Measurements from ENCODE around the gene EP400. TPM values are rescaled to one million over a fixed set of nuclear protein-coding genes. Genes with fewer than 3 reads are reported as not detected.
A peak's percentile ranks its signal among the peaks of the same experiment; 100 is the strongest.
"Not testable (repeated sequence)": the region's sequence is repeated elsewhere in the genome, so short reads cannot be mapped to it uniquely, and the experiment has no call there.

EP400 gene
- total RNA-seq, 1 donor from 2014 or later, result 14.8 TPM

GRCh38 chr12:132027636-132028035 is 77.9 kb downstream of the EP400 start:
- DNase-seq (no peak), ATAC-seq (no peak)
- intact Hi-C loops (cut with micrococcal nuclease), result no loop called here

GRCh38 chr12:132028111-132028510 is 78.4 kb downstream of the EP400 start:
- no peak for DNase-seq
- intact Hi-C loops (cut with micrococcal nuclease), result no loop called here
- no peak for ATAC-seq

- no peak for ATAC-seq
- intact Hi-C loops (cut with micrococcal nuclease), result no loop called here
- no peak for DNase-seq
These were observed 80.0 kb downstream of the EP400 start for GRCh38 chr12:132029503-132030300.

- intact Hi-C loops (cut with micrococcal nuclease), result no loop called here
- ATAC-seq (peak; percentile 94), DNase-seq (peak; percentile 80)
These were observed 80.8 kb downstream of the EP400 start for GRCh38 chr12:132030367-132031038.

DNA sequence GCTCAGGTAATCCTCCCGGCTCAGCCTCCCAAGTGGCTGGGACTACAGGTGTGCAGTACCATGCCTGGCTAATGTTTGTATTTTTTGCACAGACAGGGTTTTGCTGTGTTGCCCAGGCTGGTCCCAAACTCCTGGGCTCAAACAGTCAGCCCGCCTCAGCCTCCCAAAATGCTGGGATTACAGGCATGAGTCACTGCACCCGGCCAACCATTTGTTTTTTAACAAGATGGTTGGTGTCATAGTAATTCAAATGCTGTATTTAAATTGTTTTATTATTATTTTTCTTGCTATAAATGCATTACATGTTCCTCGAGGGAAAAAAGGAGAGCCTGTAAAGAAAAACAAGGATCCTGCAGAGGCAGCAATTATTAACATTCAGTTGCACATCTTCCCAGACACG is 83.9 kb downstream of the EP400 start:
- no peak for ATAC-seq

DNA sequence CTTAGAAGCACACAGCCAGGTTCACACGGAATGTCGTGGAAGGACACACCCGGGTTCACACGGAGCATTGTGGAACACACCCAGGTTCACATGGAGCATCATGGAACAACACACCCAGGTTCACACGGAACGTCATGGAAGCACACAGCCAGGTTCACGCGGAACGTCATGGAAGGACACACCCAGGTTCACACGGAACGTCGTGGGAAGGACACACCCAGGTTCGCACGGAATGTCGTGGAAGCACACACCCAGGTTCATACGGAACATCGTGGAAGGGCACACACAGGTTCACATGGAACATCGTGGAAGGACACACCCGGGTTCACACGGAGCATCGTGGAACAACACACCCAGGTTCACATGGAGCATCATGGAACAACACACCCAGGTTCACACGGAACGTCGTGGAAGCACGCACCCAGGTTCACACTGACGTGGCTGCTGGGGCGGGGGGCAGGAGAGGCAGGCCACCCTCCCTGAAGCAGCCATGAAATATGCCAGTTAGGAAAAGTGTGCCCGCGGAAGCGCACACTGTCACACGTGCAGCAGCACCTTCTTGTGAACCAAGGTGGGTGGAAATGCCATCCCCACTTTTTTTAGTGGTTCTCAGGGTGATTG is 86.4 kb downstream of the EP400 start:
- ATAC-seq (no peak), DNase-seq (no peak)
- intact Hi-C loops (cut with micrococcal nuclease), result no loop called here

More for the DNA sequence above, 83.9 kb downstream of the EP400 start:
- intact Hi-C loops (cut with micrococcal nuclease), result no loop called here
- DNase-seq, result no peak

DNA sequence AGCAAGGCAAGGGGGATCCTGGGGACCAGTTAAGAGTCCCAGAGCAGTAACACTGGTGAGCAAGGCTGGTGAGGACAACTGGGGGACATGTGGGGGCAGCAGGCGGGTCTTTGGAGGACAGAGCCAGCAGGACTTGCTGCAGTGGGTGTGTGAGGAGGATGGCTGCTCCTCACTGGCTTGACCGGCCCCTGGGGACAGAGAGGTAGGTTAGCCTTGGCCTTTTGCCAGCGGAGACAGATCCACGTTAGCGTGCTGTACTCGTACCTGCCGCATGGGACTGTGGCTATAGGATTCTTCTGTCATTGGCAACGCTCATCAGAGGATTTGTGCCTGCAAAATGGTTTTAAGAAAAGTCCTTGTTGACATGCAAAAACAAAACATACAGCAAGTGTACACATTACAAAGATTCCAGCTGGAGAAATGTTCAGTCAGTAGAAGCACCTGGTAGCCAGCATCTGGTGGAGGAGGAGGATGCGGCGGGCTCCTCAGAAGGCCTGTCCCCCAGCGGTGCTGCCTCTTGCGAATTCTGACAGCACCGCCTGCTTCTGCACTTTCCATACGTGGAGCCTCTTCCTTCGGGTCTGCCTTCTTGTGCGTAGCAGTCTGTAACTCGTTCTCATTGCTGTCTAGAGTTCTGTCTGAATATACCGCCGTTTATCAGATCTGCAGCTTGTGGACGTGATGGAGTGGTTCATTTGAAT is 91.3 kb downstream of the EP400 start:
- DNase-seq (no peak), ATAC-seq (no peak)
- intact Hi-C loops (cut with micrococcal nuclease), result no loop called here

DNA sequence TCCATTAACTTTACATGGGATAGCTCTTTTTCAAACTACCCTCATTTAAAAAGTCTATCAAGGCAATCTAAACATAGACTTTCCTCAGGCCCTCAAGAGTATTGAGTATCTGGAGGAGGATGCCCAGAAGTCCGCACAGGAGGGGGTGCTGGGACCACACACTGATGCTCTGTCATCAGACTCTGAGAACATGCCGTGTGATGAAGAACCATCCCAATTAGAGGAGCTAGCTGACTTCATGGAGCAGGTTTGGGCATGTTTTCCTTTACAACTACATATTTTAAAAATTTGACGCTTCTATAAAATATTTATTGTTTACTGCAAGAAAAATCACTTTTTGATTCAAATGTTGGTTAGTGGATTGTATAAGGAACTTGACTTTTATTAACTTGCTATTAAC is 93.5 kb downstream of the EP400 start:
- DNase-seq (no peak), ATAC-seq (no peak)
- intact Hi-C loops (cut with micrococcal nuclease), result no loop called here

DNA sequence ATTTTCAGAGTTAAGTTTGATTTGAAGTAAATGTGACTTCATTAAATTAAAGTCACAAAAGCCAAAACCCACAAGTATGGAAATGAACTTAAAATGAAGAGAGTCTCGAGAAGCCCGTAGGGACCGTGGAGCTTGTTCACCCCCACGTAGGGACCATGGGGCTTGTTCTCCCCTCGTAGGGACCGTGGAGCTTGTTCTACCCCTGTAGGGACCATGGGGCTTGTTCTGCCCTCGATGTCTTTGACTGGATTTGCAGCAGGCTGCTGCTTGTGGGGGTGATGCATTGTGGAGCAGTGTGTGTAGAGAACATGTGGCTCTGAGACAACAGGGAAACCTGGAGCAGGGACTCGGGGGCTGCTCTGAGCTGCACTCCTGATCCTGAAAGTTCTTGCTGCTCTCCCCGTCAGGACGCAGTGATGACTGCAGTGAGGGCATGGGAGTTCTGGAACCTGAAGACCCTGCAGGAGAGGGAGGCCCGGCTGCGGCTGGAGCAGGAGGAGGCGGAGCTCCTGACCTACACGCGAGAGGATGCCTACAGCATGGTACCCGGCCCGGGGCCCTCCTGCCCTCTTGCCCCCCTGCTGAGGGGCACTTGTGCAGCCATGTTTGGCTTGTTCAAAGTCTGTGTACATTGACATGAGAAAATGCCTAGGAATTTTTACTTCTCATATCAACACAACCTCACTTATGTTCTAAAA is 94.2 kb downstream of the EP400 start:
- ATAC-seq (no peak), DNase-seq (no peak)
- intact Hi-C loops (cut with micrococcal nuclease), result no loop called here

DNA sequence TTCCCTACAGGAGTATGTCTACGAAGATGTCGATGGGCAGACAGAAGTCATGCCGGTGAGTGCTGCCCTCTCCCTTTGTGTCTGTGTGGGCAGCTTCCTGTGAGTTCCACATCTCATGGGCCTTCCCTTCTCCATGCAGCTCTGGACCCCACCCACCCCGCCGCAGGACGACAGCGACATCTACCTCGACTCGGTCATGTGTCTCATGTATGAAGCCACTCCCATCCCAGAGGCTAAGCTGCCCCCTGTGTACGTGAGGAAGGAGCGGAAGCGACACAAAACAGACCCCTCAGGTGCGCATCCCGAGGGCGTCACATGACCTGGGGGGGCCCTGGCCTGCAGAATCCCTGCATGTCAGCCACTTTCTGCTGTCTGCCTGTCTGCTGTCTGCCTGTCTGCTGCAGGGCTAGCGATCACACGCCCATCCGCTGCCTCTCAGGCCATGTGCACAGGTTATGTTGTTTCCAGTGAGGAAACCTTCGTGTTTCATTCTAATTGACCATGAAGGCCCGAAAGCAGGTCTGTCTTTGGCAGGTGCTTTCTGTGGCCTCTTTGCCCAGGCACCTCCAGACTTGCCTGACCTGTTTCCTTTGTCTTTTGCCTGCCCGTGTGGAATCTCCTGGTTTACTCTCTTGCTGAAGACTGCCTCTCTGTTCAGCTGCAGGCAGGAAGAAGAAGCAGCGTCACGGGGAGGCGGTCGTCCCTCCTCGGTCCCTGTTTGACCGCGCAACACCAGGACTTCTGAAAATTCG is 95.1 kb downstream of the EP400 start:
- no peak for DNase-seq
- intact Hi-C loops (cut with micrococcal nuclease), result no loop called here
- ATAC-seq, result no peak

DNA sequence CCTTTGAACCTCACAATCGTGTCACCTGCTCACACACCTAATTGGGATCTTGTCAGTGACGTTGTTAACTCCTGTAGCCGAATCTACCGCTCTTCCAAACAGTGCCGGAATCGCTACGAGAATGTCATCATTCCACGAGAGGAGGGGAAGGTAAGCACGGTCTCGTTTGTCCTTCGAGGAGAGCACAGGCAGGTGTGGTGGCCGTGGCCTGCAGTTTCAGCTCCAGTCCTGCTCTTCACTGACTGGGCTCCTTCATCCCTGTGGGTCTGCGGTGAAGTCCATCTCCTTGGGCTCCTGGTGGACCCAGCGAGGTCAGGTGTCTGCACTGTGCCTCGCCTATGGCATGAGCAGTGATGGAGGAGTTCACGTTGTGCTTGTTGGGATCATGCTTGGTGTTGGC is 96.0 kb downstream of the EP400 start:
- ATAC-seq (no peak), DNase-seq (no peak)
- intact Hi-C loops (cut with micrococcal nuclease), result no loop called here

DNA sequence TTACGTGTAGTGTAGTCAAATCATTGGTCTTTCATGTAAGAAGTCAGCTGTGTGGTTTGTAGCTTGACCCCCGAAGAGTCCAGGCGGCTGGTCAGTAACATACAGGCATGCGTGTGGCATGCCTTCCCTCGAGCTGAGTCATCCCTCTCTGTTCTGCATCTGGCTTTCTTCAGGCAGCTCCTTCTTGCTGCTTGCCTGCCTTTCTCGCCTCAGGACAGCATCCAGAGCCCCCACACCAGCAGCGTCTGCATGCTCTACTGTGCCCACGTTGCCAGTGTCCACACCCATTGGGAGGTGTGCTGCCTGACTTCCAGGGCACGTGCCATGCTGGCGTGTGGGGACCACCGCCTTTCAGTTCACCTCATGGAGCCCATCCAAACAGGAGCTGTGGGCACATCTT is 96.8 kb downstream of the EP400 start:
- DNase-seq, result no peak

DNA sequence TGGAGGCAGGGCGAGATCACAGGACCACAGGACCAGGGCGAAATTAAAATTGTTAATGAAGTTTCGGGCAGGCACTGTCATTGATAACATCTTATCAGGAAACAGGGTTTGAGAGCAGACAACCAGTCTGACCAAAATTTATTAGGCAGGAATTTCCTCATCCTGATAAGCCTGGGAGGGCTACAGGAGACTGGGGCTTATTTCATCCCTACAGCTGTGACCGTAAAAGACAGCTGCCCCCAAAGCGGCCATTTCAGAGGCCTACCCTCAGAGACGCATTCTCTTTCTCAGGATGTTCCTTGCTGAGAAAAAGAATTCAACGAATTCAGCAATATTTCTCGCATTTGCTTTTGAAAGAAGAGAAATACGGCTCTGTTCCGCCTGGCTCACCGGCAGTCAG is 97.9 kb downstream of the EP400 start:
- ATAC-seq; DNase-seq; intact Hi-C loops (cut with micrococcal nuclease): not testable (repeated sequence)

More for the DNA sequence above, 96.8 kb downstream of the EP400 start:
- no peak for ATAC-seq
- intact Hi-C loops (cut with micrococcal nuclease), result no loop called here

DNA sequence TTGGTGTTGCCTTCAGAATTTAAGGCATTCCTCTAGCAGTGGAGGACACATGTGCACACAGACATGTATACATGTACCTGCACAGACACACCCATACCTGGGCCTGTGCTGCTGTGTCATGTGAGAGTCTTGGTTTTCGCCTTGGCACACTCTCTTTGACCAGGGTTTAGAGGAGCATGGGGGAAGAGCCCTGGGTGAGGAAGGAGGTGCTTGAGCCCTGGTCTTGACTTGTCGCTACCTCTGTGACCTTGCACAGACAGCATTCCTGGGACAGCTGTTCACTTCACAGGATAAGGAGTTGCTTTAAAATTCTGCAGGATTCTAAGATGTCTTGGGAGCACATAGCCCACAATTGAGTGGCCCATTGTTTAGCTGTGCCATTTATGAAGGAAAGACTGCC is 99.7 kb downstream of the EP400 start:
- no peak for DNase-seq
- intact Hi-C loops (cut with micrococcal nuclease), result no loop called here
- ATAC-seq, result no peak

DNA sequence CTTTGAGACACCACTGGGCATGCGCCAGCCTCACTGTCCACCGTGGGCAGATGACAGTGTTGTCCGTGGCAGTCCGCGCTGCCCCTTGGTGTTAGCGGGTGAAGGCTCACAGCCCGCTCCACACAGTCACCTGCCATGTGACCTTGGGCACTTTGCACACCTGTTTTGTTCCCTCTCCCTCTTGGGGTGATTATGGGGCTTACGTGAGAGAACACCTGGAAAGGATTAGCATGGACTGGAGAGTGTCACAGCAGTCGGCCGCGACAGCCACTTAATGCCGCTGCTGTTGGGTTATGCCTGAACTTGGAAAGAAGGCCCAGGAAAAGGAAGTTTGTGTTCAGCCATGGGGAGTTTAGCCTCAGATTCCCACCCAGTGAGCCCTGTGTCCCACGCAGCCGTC is 100.1 kb downstream of the EP400 start:
- ATAC-seq, result no peak
- no peak for DNase-seq
- intact Hi-C loops (cut with micrococcal nuclease), result no loop called here

DNA sequence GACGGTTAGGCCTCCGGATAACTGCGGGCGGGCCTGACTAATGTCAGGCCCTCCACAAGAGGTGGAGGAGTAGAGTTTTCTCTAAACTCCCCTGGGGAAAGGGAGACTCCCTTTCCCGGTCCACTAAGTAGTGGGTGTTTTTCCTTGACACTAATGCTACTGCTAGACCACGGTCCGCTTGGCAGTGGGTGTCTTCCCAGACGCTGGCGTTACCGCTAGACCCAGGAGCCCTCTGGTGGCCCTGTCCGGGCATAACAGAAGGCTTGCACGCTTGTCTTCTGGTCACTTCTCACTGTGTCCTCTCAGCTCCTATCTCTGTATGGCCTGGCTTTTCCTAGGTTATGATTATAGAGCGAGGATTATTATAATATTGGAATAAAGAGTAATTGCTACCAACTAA is 102.0 kb downstream of the EP400 start:
- not testable (repeated sequence) for ATAC-seq

DNA sequence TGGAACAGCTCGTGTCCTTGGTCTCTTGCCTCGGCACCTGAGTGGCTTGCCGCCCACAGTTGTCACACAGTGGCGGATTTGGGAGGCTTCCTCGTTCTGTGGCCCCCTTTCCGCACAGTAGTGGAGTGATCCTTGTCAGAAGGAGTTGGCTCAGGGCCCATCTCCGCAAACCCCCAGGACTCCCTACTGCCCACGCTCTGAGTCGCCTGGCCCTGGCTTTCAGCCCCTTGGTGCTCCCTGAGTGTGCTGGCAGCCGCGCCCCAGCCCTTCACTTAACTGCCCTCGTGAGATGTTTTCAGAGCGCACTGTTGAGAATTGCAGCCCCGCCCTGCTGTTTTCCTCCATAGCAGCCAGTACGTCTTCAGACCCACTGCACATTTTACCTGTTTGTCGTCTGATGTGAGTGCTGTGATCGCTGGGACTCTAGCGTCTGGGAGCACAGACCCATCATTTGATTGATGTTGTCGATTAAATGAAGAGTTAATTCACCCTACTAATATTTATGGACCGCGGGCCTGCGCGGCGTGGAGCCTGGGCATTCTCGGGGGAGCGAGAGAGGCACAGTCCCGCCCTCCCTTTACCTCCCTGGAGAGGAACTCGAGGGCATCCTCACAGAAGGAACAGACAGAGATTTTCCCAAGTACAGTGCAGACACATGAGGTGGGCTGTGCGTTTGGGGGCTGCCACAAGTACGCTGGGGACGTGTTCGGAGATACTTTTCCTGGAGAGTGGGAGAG is 102.6 kb downstream of the EP400 start:
- DNase-seq, result no peak
- intact Hi-C loops (cut with micrococcal nuclease), result no loop called here
- ATAC-seq, result no peak

More for the DNA sequence above, 102.0 kb downstream of the EP400 start:
- intact Hi-C loops (cut with micrococcal nuclease); DNase-seq: not testable (repeated sequence)

Data from left ventricle myocardium superior (tissue), 1 donor.